CD4-positive, alpha-beta T cell treated with Interleukin-17A for 4 hours (primary cell): ENCODE results near the gene PRR35.

Source experiments
- DNase-seq: peaks from one replicate; pipeline ENCODE4 v3.0.0-alpha.2; 2020; ENCODE audit warnings: mixed read lengths

Gene PRR35

DNA sequence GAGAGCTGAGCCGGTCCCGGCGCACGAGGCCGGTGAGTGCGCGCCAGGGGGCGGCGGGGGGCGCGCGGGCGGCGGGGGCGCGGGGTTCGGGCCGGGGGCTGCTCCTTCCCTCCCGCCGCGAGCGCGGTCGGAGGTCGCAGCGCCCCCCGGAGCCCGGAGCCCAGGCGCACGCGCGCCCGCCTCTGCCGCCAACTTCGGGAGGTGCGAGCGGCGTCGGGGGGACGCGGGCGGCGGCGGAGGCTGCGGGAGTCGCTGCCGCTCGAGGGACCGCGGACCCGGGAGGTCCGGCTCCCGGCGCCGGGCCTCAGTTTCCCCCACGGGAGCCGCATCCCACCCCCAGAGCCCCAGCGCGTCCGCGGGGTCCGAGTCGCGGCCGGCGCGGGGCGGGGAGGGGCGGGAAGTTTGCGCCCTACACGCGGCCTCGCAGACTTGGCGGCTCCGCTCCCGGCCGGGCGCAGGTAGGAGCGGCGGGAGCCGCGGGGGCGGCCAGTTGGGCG, at the start of gene PRR35:
Gene PRR35 (plus strand): TSS at position 191 of the 497 bp plus-strand sequence. CDS start 2,901 bp downstream, outside the sequence.
- no peak for DNase-seq

DNA sequence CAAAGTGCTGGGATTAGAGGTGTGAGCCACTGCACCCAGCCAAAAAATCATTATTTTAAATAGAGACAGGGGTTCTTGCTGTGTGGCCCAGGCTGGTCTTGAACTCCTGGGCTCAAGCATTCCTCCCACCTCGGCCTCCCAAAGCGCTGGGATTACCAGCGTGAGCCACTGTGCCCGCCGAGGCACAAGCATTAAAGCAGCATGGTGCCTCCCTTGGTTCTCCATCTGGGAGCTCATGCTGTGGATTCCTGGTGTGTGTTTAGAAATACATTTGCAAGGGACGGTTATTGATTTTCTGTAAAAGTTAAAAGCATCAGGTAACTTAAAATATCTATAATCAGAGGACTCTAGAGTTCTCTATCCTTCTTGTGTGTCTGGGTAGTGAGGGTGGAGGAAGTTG, 47.4 kb upstream of the PRR35 start:
- no peak for DNase-seq

DNA sequence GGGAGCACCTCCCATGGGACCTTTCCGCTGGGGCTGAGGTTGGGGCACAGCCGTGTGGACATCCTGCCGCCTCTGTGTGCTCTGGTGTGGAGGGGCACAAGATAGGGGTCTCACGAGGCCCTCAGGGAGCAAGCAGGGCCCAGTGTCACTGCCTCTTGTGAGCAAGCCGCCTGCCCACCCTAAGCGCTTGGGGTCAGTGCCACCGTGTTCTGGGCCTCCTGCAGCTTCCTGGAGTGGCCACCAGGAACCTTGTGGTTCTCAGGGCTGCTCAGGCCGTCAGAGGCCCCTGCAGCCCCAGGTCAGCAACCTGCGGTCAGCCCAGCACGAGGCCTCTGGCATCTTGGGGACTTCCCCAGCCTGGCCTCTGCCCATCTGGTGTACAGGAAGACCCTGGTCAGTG, 46.2 kb upstream of the PRR35 start:
- no peak for DNase-seq

DNA sequence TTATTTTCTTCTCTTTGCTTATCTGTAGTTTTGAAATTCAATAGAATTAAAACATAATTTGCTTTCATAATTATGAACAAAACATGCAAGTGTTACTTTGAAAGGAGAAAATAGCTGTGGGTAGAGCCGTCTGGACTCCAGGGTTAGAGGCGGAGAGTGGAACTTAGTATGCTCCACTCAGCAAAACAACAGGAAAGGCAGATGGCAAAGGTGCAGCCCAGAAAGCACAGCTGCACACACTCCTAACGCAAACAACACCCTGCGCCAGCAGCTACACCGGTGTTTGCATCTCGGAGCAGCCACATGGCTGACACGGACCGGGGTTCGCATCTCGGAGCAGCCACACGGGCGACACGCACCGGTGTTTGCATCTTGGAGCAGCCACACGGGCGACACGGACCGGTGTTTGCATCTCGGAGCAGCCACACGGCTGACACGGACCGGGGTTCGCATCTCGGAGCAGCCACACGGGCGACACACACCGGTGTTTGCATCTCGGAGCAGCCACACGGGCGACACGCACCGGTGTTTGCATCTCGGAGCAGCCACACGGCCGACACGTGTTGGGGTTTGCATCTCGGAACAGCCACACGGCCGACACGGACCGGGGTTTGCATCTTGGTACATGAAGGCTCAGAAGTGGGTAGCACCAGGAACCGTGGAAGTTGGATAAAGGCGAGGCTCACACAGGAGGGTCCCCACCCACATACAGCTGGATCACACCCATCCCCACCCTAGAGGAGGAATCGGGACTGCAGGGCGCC, 44.8 kb upstream of the PRR35 start:
- no peak for DNase-seq

DNA sequence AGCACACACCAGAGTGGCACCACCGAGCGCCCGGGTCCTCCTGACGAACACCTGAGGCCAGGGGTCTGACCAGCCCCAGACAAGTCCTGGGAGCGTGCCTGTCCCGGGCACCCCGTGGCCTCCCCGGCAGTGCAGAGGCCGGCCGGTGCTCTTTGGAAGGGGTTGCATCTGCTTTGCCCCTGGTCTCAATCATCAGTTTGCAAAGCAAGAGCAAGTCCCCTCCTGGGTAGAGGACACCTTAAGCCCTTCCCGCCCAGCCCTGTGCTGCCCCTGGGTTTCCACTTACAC, 44.3 kb upstream of the PRR35 start:
- DNase-seq = no peak

DNA sequence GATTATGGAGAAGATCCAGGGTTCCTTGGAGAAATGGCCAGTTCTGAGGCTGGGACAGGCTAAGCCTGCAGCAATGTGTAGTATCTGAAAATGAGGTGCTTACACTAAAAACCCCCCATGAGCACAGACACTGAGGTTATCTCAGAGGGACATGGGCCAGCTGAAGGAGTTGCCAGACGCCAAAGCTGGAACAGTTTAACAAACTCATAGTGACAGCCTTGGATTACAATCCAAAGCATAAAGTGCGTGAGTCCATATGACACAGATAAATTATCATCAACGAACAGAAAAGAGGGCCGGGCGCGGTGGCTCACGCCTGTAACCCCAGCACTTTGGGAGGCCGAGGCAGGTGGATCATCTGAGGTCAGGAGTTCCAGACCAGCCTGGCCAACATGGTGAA, 43.9 kb upstream of the PRR35 start:
- no peak for DNase-seq

DNA sequence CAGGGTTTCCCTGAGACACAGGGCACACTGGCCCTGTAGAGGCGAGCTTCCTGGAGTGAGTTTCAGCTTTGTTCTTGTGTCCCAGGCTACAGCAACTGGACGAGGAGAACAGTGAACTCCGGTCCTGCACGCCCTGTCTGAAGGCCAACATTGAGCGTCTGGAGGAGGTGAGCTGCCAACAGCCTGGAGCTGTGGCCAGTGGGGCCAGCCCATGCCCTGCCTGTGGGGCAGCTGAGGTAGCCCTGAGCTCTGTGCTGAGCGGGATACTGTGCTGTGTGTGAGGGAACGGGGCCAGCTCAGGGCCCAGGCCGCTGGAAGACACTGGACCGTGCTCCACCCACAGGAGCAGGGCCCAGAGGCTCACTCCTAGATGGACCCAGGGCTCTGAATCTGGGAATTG, 41.3 kb upstream of the PRR35 start:
- no peak for DNase-seq

DNA sequence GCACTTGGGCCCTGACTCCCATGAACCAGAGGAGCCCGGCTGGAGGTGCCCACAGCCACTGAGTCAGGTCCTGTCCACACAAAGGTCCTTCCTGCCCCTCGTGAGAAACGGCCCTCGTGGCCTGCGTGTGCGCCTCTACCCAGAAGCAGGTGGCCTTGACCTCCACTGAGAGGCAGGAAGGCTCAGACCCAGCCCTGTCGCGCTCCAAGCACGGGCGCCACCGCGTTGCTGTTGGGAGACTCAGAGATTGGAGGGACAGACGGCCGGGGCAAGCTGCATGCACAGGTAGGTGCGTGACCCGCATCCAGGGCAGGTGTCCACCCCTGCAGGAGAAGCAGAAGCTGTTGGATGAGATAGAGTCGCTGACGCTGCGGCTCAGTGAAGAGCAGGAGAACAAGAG, 40.8 kb upstream of the PRR35 start:
- DNase-seq = no peak

DNA sequence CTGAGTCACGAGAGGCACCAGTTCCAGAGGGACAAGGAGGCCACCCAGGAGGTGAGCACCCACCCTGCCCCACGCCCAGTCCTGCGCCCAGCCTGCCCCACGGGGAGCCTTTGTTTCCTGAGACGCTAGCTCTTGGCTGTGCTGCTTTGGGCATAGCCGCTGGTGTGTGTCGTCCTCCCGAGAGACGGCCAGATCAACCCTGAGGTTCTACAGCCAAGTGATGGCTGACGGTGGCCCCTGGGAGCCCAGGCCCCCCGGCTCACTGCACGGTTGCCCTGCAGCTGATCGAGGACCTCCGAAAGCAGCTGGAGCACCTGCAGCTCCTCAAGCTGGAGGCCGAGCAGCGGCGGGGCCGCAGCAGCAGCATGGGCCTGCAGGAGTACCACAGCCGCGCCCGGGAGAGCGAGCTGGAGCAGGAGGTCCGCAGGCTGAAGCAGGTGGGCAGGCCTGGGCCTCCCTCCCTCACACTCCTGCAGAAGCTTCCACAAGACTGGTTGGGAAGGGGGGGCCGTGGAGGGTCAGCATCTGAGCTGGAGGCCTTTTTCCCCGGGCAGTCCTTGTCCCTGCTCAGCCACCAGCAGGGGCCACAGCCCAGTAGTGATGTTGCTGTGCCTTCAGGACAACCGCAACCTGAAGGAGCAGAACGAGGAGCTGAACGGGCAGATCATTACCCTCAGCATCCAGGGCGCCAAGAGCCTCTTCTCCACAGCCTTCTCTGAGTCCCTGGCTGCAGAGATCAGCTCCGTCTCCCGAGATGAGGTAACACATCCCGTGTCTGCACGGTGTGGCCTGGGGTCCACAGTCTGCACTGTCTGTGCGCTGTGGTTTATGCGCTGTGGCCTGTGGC, 40.1 kb upstream of the PRR35 start:
- no peak for DNase-seq

DNA sequence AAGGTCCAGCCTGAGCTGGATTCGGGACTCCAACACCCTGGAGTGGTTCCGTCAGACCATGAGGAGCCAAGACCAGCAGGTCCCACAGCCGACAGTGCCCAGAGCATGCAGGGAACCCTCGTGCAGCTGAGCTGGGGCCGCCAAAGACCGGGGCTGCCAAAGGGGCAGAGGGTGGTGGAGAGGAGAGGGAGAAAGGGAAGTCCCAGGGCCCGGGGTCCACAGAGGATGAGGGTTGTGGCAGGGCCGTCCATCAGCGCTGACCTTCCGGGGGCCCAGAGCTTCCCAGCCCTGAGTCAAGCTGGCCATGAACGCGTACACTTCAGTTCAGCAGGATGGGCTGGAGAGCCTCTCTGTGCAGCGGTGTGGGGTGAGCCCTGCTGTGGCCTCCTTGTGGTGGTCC, 39.3 kb upstream of the PRR35 start:
- no peak for DNase-seq

DNA sequence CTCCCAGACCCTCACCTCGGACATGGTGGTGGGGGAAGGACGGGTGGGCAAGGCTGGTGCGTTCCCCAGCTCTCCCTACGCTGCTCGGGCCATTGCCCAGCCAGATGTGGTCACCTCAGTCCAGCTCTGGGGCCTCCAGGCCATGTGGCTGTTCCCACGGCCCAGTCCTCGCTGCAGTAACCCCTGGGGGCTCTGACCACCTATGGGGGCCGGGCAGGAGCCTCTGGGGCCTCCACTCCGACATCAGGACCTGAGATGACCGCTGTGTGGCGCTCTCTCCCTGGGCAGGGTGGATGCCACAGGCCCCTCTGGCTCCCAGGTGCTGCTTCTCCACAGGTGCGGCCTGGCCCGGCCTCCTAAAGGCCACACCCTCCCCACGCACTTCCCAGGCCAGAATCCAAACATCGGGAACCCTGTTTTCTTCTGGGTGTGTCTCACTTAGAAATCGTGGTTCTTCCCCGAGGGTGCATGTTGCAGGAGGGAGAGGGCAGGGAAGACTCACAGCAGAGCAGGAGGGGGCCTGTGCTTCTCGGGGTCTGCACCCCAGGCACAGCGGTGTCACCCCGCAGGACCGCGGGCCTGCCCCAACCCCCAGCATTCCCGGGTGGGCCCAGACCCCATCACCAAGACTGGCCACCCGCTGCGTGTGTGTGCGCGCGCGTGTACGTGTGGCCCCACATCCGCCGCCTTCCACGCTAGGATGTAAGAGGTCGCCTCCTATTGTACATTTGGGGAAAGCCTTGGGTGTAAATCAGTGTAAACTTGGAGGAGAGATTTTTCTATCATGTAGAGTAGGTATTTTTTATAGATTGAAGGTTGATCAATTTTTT, 38.6 kb upstream of the PRR35 start:
- DNase-seq = no peak

DNA sequence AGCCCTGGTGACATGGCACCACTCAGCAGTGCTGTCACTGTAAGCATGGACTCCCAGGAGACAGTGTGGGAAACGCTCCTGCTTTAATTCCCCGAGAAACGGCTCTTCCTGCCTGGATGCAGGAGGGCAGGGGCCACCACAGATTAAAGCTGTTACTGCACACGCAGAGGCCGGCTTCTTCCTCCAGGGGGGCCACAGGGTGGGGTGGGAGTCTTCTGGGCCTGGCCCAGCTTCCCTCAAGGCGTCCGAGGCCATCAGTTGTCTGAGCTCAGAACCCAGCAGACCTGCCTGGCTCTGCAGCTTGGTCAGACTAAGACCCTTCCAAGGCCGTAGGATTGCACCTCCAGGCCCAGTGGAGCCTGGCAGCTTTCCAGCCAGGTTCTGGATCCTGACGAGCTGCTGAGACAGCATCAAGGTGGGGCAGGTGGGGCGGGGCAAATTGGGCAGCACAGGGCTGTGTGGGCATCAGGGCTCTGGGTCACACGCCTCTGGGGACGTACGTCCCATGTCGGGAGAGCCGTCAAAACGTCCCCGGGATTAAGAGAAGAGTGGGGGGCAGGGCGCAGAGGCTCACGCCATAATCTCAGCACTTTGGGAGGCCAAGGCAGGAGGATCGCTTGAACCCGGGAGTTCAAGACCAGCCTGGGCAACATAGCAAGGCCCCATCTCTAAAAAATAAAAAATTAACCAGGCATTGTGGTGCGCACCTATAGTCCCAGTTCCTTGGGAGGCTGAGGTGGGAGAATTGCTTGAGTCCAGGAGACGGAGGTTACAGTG, 37.7 kb upstream of the PRR35 start:
- DNase-seq = no peak

DNA sequence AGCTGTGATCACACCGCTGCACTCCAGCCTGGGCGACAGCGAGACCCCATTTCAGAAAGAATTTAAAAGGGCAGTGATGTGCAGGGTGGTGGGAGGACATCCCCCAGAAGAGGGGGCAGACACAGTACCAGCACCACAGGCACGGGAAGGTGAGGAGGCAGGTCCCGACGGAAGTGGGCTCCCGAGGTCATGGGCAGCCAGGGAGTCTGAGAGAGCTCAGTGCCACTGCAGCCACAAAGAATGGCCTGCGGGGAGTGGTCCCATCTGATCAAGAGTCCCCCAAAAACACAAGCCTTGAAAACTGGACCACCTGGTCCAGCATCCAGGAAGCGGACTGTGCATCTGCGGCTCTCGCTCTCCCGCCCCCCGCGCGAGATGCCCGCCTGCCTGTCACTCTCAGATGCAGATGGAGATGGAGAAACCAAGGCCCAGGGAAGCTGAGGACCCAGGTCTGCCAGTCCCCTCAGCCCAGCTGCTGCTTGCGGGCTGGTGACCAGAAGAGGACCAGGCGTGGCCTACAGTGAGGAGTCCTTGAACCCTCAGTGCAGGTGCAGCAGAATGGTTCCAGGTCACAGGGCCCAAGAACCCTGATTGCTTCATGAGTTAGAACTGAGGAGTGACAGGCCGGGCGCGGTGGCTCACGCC, 37.0 kb upstream of the PRR35 start:
- no peak for DNase-seq

DNA sequence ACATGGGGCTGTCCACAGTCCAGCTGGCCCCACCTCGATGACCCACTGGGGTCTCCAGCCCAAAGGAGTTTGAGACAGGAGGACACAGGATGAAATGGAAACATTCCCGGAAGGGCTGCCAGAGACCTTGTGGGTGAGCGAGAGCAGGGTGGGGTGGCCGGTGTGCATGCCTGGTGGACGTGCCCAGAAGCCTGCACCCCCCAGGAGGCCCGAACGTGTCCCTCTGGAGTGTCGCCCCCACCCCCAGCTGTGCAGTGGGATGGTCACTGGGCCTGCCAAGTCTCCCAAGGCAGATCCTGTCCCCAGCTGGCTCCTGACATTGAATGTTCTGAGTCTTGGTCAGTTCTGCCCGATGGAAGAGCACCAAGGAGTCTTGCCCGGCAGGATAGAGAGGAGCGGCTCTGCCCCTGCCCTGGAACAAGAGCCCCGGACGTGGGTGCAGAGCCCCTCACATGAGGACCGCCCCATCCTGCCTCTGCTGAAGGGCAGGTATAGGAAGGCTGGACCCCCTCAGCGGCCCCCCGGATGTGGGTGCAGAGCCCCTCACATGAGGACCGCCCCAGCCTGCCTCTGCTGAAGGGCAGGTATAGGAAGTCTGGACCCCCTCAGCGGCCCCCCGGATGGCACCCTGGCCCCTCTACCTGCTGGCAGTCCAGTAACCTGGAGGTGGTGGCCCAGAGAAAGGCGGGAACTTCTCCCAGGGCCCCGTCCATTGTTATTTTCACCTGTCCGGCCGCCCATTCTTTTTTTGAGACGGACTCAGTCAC, 35.7 kb upstream of the PRR35 start:
- DNase-seq = no peak

DNA sequence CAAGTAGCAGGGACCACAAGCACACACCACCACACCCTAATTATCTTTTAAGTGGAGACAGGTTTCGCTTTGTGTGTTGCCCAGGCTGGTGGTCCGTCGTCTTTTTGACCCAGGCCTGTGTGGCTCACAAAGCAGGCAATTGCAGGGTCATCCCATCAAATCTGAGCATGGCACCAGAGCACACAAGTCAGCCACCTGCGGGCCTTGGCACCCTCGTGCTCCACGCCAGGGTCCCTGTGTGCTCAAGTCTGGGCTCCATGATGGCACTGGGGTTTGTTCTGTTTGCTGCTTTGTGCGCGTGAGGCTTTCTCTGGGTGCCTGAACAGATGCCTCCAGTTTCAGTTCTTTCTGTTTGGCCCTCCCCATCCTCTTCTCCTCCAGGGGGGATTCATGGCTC, 35.1 kb upstream of the PRR35 start:
- no peak for DNase-seq

DNA sequence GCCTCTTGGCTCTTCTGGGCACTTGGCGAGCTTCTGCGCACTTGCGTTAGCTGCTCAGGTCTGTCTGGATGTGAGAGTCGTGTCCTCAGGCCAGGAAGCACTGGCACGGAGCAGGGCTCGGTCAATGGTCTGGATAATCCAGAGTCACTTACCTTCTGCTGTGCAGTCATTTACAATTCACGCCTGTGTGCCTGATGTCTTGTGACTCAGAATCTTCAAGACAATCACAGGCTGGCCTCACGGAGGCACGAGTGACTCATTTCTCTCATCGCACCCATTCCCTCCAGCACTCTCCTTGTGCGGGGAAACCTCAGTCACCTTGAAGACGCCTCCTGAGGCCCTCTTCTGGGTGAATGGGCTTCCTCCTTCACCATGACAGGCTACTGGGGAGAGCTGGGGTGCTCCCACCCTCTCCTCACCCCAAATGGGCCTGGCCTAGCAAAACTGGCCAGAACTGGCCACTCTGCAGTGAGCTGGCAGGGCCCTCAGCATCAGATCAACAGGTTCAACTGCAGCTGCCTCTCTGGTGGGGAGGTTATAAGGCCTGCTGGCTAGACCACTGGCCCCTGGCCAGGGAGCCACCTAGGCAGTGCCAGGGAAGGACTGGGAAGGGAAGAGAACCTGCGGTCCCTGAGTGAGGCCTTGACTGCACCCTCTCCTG, 34.5 kb upstream of the PRR35 start:
- DNase-seq = peak; percentile 65

DNA sequence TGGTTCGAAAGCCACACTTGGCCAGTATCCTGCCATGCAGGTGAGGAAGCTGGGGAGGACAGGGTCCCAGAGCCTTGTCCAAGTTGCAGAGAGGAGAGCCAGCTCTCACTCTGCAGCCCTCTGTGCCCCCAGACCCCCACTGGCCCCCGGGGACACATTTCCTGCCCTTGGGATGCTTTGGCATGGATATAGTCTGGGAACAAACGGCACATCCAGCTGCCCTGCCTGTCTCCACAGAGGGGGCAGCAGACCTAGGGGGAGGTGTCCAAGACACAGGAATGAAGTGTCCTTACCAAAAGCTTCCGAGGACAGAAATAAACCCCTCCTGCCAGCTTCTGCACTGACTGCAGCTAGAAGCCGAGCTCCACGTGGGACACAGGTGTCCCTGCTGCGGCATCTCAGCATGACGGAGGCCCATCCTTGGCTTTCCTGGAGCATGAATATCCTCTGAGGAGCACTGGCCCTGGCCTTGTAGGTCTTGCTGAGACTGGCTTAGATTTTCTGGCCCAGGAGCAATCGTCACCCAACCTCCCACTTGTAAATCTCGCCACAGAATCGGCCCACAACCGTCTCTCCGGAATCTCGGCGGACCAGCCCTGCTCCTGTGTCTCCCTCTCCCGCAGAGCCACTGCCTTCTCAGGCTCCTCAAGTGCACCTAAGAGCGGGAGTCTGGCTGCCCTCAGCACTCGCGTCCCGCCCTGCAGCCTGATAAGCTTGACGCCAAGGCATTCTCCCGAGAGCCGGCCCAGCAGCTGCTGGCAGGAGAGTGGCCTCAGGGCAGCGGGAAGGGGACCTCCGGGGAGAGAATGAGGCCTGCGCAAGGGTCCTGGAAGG, 33.8 kb upstream of the PRR35 start:
- peak; percentile 20 for DNase-seq

DNA sequence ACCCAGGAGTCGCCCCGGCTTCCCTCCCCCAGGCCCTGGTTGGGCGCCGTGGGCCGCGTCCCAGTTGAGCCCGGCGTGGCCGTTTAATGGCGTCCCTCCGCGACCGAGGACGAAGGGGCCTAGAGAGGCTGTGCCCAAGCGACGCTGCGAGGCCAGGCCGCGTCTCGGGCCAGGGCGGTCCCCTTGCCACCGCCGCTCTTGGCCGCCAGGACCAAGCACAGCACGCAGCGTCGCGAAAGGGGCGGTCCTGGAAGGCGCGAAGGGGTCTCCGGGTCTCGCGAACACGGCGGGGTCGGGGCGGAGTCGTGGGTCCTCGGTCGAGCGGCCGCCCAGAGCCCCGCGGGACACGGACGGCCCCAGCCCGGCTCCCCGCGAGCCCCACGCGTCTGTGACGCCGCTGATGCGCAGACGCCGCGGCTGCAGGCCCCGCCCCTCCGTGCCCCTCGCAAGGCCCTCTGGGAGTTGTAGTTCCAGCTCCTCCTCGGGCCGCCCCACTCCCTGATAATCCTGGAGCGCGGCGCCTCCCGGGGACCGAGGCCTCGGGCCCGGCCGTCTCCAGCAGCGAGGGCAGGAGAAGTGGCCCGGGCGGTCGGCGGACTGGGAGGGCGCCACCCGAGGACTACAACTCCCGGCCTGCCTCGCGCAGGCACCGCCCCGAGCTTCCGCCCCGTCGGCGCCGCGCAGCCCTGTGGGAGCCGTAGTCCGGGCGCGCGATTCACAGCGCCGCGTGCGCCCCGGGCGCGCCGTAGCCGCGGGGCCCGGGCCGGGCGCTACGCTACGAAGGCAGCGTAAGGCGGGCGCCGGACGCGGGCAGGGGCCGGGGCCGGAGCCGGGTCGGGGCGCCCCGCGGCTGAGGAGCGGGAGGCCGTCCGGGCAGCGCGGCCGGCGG, 32.9 kb upstream of the PRR35 start, which contains the start of gene CAPN15:
Gene CAPN15 (plus strand): TSS at position 698 of the 889 bp plus-strand sequence. CDS start 19,127 bp downstream, outside the sequence.
- peak; percentile 88 for DNase-seq
